Islet precursor cell (in vitro differentiated cells): ENCODE results near the gene PPFIBP1.
"Not testable (repeated sequence)": the region's sequence is repeated elsewhere in the genome, so short reads cannot be mapped to it uniquely, and the experiment has no call there.

Experiments used
- DNase-seq: peaks from one replicate; pipeline ENCODE4 v3.0.0-alpha.2; 2018

Gene PPFIBP1

DNA sequence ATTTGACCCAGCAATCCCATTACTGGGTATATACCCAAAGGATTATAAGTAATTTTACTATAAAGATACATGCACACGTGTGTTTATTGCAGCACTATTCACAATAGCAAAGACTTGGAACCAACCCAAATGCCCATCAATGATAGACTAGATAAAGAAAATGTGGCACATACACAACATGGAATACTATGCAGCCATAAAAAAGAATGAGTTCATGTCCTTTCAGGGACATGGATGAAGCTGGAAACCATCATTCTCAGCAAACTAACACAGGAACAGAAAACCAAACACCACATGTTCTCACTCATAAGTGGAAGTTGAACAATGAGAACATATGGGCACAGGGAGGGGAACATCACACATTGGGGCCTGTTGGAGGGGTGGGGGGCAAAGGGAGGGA is 20.9 kb downstream of the PPFIBP1 start:
- not testable (repeated sequence) for DNase-seq

DNA sequence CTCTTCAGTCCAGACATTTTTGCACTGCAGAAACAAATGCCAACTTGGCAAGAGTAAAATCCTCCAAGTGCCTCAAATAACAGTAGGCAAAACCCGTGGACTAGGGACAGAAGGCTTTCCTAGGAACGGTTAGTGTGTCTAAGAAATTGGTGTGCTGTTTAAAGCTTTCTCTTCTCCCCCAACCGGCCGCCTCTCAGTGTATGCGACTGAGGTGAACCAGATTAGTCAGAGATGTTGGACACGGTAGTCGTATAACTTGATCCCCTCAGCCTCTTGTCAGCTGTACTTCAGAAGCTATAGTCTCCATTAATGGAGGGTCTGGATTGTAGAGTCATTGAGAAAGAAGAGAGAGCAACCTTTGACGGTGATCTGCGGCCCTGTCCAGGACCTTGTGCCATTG is 21.7 kb downstream of the PPFIBP1 start:
- DNase-seq, result no peak

DNA sequence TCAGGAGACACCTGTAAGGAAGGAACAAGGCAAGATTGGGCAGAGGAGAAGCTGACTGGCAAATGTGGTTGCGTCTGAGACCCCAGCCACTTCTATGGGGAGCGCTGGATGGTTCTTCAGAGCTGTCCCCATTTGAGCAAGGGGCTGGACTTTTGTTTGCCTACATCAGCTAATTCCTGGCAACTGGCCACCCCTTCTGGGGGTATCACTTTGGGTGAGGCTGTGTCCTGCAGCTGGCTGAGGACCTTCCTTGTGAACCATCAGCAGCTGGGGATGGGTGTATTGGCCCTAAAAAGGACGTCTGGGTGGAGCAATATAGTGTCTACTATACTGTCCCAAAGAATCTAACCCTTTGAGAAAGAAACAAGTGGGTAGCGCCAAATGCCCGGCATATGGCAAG is 23.6 kb downstream of the PPFIBP1 start:
- no peak for DNase-seq

DNA sequence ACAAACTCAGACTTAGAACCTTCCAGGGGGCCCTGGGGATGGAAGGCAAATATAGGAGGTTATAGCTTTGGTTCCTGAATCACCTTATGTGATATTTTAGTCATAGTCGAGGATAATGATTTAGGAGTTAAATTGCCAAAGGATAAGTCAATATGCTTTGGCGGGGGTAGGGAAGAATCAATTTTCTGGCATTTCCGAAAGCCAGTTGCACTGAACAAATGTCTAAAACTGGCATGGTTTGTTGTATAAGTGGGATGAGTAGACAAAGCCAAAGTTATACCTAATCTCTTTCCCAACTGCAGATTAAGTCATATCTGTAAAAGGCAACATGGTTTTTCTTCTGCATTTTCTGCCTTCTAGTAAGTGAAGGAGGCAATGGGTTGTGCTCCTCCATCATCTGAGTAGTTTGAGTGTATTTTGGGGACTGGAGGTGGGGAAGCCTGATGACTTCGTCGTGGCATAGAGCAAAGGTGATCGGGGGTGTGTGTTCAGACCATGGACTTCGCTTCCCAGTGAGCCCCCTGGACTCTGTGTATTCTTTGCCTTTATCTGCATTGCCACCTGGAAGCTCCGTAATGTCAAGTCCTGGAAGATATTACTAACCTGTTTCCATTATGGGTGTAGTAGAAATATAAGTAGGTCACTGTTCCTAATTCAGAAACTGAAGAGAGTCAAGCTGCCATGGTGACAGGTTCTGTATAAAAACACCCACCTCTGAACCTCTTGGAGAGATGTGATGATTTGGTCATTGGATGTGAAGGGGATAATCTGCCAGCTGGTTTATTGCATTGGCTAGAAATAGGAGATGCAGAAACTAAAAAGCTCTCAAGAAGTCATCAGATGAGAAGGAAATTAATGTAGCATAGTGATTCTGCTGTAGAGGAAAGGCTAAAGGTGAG is 24.5 kb downstream of the PPFIBP1 start:
- no peak for DNase-seq

DNA sequence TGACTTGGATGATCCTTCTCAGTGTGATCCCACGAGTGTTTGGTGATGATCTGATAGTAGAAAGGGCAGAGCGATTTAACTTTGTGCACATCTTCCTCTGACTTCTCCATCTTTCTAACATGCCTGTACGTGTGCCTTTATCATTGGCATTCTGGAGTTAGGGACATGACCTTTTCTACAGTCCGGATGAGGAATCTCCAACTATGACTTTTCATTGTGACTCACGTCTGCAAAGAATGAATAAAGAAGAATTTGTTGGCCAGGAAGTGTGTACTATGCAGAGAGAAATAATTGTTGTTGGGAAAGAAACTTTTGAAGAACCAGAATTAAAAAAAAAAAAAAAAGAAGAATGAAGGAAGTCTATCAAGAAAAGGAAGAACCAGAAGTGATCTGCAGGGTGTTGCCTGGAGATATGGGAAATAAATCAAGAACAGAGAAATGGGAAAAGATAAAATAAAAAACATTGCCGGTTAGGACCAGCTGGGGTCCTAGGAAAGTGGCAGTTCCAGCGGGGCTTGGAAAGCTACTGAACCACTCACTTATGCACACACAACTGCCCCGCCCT is 25.3 kb downstream of the PPFIBP1 start:
- no peak for DNase-seq

DNA sequence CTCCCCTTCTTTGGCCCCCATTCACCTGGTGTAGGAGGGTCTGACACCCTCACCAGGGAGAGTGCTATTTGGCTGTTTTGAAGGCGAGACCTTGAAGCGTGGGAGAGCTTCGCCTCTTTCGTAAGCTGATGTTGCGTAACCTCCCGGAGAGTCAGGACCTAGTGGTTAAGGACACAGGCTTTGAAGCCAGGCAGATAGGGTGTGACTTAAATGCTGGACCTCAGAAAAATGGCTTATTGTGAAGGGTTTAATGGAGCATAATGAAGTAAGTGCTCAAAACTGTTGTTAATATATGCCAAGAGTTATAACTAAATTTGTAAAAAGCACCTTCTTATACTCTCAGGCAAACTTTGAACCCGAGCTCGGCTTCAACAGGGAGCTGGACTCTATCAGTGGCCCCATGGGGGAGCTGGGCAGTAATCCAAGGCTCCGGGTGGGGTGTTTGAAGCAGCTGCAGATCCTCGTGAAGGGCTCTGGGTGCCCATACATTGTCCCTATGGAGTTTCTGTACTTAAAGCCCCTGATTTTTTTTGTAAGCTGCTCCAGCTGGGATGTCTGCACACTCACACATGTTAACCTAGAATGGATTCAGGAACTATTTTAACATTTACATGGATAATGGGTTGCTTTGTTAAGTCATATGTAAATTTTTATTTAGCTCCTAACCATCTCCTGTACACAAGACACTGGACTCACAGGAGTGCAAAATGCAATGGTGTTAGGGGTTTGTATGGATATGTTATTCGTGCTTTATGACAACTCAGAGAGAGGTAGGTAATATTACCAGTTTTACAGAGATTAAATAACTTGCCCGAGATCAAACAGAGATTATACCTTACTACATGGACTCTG is 26.0 kb downstream of the PPFIBP1 start:
- DNase-seq, result peak; percentile 73

DNA sequence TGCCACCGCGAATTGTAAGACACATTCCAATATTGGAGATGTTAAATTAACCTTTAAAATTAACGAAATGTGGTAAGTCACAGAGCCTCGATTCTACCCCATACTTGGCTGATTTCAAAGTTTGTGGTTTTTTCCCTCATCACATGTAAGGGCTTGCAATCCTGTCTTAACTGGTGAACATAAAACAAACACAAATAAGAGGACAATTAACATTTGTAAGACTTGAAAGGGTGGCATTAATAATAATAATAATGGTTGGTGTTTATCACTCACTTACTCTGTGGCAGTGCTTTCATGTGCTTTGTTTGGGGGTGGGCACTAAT is 26.6 kb downstream of the PPFIBP1 start:
- DNase-seq, result no peak

DNA sequence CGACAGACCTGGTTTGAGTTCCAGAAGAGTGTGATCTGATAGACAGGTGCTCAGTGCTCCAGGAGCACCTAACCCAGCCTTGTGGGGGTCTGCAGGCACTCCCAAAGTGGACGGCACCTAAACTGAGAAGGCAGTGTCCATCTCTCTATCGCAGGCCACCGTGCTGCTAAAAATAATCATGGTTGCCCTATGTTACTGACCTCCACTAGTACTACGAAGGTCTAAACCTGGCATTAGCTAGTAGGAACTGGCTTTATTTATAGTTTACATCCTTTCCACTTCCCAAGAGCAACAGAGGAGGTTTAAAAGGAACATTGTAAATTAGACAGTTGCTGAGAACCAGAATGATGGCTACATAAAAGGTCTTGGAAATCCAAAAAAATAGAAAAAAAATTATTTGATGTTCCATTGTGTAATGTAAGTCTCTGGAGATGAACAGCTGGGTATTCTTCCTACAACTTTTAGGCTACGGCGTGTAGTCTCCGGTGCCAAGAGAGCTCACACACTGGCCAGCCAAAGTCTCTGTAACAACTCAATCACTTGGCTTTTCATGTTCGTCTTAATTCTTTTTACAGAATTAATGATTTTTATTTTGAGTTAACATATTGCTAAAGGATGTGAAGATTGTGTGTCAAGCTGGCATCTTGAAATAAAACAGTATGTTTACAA is 27.3 kb downstream of the PPFIBP1 start:
- DNase-seq, result no peak

DNA sequence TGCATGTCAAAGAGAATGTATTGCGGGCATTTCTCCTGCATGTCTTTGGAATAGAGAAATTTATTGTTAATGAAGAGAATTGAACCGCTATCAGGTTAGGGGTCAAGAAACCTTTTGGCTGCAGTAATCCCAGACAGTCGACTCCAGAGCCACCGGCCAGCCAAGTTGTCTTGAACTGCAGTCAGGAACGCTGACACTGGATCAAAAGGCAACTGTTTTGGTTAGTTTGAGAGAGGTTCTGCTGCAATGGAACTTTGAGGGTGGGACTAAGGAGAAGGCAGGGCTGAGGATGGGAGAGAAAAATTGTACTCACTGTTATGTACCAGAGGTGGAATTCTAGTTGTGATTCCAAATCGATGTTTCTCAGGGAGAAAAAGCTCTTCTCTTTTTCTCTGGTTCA is 28.2 kb downstream of the PPFIBP1 start:
- no peak for DNase-seq

DNA sequence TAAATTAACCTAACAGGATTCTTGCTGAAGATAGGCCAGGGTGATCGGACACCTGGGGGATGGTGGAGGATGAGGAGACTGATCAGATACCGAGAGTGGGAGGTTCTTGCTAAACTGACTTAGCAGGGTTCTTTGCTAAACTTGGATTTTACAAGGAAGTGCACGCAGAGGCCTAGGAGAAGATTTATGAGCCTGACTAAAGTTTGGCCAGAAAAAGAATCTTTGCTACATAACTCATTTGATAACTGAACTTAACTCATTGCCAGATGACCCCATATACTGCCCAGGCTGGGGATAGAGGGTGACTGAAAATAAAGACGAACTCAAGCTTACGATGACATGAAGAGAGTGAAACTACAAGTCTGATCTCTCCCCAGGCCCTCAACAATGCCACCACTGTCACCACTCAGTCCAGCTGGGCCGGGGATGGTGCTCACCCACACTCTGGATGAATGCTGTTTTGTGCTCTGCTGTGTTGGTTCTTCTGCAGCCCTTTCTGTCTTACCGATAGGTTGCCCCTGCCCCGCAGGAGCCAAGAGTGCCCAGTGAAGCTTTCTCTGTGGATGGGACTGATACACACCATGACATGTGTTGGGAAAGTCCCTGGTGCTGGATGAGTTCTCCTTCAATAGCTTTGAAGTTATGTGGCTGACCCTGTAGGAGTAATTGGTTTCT is 29.0 kb downstream of the PPFIBP1 start:
- DNase-seq, result no peak

DNA sequence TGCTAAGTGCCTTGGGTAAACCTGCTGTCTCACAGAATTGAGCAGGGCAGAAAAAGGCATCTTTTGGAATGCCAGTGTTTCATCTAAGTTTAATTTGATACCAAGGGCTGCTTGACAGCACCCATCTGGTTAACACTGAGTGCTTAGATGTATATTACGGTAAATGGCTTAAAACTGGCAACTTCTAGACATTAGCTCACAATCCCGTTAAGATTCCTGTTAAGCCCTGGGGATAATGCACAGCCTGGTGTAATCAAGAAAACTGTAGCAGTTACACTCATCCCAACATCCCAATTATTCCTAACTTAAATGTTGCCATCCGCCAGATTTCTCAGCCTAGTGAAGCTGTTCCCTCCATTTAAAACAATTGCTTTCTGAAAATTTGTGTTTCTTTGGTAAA is 29.9 kb downstream of the PPFIBP1 start:
- DNase-seq, result no peak

DNA sequence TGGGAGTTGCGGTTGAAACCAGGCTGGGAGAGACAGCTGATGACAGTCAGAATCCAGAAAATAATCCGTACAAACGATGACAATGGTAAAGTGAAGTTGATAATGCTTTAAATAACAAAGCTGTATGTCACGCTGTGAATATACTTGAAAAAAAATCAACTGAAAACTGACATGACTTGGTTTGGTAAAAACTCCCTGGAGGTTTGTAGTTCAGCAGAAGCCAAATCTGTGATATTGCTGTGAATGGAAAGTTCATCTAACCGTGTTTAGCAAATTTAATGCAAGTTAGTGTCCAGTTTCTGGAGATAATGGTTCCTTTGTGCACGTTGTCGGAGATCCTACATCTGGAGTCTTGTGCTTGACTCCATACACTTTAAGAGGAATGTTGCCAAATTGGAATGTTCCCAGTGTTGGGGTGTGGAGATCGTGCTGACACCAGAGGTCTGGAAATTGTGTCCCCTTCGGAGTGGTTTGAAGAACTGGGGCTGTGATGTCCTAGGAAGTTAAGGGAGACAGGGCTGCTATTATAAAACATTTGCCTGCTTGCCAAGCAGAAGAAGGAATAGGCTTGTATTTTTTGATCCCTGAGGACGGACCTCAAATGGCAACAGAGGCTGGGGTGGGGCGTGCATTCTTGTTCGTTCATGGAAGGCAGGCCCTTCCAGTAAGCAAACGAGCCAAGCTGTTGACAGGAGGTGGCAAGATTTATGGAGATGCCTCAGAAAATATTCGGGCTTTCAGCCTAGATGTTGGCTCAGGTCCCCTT is 30.6 kb downstream of the PPFIBP1 start:
- DNase-seq, result peak; percentile 75

DNA sequence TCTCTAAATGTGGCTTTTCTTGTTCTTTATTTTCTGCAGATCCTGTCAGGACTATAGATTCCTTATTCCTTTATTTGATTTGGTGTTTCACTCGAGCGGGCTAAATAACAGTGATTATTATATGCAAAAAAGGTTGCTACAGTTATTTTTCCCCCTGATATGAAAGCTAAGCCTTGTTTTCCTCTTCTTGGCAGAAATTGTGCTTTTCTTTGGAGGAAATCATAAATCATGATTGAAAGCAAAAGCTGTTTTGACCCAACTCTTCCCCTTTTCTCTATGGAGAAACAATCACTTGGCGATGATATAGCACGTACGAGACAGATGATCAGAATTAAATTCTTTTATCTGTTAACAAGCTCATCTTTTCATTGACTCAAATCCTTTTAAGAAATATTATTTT is 31.4 kb downstream of the PPFIBP1 start:
- no peak for DNase-seq

DNA sequence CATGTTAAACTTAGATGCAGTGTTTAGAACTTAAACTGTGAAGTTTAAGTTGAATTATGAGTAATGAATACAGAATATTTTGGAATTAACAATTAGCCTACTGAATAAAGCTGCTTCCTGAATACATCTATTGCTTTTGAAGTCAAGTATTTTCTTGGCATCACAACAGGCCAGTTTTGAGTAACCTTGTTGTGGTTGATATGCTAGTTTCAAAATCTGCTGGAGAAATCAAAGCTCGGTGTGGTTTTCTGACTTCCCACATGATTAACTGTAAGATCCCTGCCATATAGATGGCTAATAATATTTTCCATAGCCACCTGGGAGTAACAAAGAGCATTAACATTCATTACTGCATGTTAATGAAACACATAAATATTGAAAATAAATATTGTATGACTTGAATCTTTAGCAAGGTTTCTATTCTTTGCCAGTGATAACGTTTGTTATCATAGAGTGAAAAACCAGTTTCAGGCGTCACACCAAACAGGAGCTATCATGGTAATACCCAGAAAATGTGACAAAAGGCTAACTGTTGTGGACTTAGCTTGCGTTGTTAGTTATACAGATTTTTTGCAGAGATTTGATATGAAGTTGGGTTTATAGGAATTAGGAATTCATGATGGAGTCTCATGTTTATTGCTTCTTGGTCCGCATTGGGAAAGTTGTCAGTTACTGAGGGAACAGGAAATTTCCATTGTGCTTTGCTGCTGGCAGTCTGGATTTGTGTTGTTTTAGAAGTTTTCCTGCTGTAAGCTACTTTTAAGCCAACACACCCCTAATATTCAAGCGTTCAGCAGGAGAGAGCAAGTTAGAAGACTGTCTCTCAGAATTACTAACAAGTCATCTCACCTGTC is 32.1 kb downstream of the PPFIBP1 start:
- no peak for DNase-seq

DNA sequence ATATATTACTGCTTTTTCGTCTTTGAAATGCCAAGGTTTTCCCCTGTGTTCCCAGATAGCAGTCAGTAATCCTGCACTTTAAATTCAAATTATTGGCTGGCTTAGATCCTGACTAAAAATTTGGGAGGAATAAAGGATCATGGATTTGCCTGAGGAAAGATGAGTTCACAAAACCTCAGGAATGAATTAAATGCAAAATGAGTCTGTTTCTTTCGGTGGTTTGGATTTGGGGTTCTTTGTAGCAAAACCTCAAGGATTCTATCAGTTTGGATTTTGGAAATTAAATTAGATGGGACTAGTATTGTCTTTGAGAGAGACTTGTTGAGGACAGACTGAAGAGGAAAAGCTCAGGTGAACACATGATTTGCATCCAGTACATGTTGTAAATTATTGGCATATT is 36.1 kb downstream of the PPFIBP1 start:
- DNase-seq, result no peak

DNA sequence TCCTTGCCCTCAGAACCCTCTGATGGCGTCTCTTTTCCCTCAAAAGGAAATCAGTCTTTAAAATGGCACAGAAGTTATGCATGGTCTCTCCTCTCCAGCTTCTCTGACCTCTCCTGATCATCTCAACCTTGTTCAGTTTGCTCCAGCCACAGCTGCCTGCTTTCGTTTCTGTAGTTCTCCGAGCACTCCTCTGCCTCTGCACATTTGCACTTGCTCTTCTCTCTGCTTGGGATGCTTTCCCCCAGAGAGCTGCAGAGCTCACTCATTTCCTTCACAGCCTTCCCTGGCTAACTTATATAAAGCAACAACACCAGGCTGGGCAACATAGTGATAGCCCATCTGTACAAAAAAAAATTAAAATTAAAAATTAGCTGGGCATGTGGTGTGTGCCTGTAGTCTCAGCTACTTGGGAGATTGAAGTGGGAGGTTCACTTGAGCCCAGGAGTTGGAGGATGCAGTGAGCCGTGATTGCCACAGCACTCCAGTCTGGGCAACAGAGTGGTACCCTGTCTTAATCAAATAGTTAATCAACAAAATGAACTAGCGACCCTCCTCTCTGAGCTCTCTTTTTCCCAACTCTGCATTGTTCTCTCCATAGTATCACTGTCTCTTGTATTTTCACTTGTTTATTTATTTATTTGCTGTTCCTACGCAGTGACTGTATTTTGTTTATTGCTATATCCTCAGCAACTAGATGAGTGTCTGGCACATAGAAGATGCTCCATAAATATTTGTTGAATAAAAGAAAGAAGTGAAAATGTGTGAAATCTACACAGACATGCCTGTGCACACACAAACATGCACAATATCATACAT is 37.7 kb downstream of the PPFIBP1 start:
- no peak for DNase-seq

DNA sequence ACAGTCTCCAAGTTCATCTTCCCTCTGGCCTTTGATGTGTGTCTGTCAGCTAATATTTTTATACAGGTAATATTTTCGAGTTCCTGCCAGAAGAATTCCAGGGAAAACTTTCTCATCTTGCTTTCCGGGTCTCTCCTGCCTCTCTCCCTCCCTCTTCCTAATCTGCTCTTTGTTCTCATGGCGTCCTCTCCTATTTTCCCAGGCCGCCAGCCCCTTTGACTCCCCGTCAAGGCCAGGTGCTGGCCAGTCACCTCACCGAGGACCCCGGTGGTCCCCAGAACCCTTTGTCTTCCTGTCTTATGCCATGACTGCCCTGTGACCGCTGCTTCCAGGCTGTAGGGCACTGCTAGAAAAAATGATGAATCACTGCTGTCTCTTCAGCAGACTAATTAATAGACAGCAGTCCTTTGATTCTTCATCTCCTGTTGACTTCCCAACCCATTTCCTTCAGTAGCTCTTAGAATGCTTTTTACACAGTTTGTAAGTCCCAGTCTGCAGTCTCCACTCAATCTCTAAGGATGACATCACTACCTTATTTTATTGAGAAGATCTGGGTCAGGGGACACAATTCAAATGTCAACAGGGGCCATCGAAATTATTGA is 40.7 kb downstream of the PPFIBP1 start:
- no peak for DNase-seq

DNA sequence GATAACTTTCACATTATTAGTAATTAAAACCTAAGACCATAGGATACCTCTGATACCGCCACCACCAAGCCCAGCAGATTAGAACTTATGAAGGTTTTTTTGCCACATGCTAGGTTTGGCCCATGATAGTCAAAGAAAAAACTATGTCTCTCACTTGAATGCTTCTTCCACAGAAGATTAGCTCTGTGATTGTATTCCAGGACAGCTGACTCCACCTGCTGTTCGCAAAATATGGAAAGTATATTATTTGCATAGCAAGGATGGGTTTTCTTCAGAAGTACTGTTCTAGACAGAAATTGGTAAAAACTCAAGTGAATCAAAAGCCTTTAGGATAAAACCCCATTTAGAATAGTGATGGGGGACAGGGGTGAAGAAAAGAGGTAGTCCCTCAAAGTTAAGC is 42.2 kb downstream of the PPFIBP1 start:
- no peak for DNase-seq

DNA sequence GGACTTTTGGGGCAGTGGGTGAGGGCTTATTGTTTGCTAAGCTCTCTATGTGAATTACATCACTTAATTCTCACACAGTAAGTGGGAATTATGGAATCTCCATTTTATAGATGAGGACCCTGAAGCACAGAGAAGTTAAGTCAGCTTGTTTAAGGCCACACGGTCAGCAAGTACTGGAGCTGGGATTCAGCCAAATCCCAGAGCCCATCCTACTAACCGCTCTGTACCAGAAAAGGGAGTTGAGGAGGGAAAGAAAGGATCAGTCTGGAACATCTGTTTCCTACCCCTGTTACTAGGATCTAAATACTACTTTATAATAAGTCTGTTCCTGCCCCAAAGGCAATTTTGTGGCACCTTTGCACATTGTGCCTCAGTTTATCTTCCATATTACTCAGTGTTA is 42.6 kb downstream of the PPFIBP1 start:
- no peak for DNase-seq

DNA sequence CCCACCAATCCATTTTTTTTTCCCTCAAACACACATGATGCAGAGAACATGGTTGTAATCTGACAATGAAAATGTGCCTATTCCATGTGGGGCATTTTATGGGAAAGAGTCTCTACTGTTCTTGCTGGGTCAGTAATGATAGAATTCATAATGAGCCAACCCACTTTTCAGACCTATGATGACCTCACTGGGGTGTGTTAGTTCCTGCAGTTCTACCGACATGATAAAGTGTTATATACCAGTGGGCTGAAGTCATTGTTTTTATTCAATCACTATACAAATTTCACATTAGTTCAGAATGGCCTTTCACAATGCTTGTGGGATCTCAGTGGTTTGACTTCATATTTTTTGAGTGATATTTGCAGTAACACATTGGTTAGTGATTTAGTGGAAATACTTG is 47.5 kb downstream of the PPFIBP1 start:
- no peak for DNase-seq
